ENCODE results near the gene MIDN. TPM values are rescaled to one million over a fixed set of nuclear protein-coding genes. Genes with fewer than 3 reads are reported as not detected.
"Not testable (repeated sequence)": the region's sequence is repeated elsewhere in the genome, so short reads cannot be mapped to it uniquely, and the experiment has no call there.

The MIDN gene
- polyA plus RNA-seq, 4 donors: 39.9 to 83.0 (median 65.7) TPM

DNA sequence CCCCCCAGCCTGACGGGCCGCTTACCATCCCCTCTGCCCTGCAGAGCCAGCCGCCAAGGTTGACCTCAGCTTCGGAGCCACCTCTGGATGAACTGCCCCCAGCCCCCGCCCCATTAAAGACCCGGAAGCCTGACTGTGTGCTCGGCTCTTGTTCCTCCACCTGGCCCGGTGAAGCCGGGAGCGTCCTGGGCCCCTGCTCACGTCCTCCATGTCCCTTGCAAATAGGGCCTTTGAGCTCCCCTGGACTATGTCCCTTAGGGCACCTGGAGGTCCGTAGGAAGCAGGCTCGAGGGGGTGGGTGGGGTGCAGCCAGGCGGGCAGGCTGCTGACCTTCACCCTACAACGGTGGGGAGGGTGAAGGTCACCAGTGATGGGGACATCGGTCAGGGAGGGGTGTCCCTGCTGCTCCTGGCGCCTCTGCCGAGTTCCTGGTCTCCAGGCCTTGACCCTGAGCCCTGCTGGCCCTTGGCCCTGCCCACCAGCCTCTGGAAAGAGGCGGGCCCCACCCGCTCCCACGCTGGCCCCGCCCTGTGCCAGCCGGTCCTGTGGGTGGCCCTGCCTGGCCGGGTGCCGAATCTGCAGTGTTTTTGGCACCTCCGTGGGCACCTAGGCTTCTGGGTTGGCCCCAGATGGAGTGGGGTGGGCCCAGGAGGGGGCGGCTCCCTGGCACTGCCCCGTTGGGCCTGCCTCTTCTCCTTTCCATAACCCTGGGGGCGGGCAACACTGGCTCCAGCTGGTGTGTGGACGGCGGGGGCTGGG lies 3.5 kb upstream of the MIDN start:
- DNase-seq (ENCODE audit: low read depth in 4 of 4, low spot score in 2 of 4): no peak

DNA sequence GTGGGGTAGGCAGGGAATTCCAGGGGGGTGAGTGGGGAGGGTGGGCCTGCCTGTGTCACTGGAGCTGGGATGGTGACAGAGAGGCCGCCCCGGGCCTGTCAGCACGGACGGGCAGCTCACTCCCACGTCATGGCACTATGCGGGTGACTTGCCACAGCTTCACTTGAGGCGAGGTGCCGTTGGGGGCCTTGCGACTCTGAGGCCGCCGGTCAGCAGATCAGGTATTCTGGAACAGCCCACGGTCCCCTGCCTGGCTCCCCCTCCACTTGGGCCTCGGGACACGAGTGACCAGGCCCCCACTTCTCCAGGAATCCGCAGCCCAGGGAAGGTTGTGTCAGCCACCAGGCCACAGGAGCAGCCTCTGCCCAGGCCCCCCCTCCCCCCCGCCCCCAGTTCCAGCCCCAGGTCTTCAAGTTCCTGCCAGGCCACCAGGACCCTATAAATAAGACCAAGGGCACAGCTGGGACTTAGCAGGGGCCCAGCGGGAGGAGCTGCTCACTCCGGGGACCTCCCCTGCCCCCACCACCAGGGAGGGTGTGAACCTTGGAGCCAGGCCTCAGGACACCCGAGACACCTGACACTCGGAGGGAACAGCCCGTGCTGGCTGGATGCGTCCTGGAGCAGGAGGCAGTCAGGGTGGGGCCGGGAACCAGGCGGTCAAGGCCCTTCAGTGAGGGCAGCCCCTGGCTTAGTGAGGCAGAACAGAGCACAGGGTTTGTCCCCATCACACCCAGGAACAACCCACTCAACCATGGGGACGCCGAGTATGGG lies 2.7 kb upstream of the MIDN start:
- DNase-seq (ENCODE audit: low read depth in 4 of 4, low spot score in 2 of 4): no peak

DNA sequence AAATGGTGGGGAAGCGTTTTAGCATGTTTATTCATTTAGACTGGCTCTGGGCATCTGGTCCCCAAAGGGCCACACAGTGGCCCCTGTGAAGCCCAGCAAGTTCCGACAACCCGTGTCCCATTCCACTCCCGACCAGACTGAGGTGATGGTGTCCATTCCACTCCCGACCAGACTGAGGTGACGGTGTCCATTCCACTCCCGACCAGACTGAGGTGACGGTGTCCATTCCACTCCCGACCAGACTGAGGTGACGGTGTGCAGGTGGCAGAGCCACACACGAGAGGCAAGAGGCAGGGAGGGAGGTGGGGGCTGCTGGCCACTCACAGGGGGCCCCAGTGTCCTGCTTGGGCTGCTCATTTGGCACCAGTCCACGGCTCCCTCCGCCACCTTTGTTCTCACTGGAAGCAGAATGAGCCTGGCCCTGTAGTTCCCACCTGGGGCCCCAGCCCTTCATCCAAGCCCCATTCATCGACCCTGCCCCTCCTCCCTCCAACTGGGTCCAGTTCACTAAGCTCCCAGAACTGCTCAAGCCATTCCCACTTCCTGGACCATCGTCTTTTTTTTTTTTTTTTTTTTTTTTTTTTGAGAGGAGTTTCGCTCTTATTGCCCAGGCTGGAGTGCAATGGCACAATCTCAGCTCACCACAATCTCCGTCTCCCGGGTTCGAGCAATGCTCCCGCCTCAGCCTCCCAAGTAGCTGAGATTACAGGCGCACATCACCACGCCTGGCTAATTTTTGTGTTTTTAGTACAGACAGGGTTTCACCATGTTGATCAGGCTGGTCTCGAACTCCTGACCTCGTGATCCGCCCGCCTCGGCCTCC lies 1.9 kb upstream of the MIDN start:
- DNase-seq (ENCODE audit: low read depth in 4 of 4, low spot score in 2 of 4): not testable (repeated sequence)

DNA sequence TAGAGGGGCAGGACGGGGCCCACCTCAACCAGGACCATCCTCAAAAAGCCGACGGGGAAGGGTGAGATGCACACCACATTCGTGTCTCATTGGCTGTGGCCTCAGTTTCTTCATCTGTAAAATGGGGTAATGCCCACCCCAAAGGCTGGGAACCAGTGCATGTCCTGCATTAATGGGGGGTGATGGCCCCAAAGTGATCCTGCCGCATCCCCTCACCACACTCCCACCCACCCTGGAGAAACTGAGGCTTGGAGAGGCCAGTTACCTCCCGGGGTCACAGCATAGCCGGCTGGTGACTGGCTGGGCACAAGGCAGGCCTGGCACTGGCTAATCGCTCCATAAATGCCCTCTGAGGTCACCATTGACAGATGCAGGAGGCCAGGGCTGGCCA lies 640 bp upstream of the MIDN start:
- no peak for DNase-seq (ENCODE audit: low read depth in 4 of 4, low spot score in 2 of 4)

DNA sequence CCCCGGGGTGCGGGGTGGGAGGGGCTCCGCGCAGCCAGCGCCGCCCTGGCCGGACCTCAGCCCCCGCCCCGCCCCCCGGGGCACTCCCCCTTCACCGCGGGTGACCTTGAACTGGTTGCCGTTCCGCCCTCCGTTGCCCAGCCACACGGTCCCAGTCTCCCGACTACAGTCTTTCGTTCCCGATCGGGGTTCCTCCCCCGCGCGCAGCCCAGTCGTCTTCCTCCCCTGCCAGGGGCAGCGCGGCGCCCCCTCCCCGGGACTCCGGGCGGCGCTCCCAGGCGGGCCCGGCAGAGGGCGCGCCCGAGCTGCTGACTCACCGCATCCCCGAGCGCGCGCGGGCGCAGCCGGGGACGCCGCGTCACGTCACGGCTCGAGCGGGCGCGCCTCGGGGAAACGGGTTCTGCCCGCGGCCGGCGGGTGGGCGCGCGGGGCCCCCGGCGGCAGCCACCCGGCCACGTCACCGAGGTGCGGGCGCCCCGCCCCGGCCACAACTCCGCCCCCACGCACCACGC lies 459 bp downstream of the MIDN start:
- DNase-seq (ENCODE audit: low read depth in 4 of 4, low spot score in 2 of 4): no peak

DNA sequence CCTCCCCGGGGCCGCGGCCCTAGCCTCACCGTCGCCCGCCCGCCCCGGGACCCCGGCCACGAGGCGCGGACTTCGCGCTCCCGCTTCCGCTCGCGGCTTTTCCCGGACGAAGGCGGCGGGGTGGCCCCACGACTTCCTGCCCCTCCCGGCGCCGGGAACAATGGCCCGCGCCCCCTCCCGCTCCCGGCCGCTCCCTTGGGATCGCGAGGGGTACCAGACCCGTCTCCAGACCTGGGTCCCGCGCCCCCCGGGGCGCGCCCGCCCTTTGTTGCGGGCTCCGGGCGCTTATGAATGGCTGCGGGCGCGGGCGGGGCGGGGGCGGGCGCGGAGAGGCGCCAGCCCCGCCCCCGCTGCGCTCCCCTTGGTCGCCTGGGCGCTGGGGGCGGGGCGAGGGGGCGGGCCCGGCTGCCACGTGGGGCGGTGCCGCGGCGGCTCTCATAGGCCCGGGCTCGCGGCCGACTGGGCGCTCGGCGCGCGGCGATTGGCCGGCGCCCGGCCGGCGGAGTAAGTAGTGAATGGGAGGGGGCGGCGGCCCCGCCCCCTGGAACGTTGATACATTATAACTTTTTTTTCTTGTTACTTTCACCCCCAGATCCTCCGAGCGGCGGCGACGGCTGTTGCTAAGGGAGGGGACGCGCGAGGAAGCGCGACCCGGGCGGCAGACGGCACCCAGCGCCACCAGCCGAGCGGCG lies 1.1 kb downstream of the MIDN start:
- peak in 3 of 4 donors; percentile 91 to 94 (median 94) for DNase-seq (ENCODE audit: low read depth in 4 of 4, low spot score in 2 of 4)

DNA sequence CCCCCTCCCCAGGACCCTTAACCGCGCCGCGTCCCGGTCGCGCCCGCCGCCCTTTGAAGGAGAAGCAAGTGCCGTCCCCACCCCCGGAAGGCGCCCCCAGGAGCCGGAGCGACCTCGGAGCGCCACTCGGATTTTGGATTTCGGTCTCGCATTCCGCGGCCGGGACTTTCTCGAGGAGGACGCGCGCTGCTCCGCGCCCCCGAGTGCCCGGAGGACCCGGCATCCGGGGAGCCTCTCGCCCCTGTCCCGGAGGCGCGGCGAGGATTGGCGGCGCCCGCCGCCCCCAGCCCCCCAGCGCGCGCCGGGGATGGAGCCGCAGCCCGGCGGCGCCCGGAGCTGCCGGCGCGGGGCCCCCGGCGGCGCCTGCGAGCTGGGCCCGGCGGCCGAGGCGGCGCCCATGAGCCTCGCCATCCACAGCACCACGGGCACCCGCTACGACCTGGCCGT lies 1.6 kb downstream of the MIDN start:
- no peak for DNase-seq (ENCODE audit: low read depth in 4 of 4, low spot score in 2 of 4)

DNA sequence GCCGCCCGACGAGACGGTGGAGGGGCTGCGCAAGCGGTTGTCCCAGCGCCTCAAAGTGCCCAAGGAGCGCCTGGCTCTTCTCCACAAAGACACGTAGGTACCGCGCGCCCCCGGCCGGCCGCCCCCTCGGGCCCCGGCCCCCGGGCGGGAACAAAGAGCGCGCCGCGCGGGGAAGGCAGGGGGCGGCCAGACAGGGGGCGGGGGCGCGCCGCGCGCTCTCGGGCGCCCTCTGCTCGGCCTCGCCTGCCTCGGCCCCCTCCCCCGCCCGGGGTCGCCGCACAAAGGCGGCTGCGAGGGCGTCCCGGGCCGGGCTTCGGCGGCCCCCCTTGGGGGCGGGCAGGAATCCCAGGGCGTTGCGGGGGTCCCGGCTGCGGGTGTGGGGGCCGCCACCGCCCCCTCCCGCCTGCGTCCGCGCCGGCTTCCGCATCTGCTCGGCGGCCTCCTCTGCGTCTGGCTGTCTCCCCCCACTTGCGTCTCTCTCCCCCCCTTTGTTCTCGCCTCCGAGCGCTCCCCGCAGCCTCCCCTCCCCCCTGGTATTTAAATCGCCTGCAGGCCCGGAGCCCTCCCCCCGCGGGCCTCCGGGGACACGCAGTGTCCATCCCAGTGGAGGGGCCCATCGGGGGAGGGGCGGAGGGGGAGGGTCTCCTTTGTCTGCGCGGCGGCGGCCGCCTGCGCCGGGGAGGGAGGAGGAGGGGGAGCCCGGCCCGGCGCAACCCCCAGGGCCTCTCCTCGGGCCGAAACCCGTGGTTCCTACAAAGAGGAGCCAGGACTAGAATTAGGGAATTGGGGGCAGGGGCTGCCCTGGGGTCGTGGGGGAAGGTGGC lies 2.3 kb downstream of the MIDN start:
- DNase-seq (ENCODE audit: low read depth in 4 of 4, low spot score in 2 of 4): no peak

DNA sequence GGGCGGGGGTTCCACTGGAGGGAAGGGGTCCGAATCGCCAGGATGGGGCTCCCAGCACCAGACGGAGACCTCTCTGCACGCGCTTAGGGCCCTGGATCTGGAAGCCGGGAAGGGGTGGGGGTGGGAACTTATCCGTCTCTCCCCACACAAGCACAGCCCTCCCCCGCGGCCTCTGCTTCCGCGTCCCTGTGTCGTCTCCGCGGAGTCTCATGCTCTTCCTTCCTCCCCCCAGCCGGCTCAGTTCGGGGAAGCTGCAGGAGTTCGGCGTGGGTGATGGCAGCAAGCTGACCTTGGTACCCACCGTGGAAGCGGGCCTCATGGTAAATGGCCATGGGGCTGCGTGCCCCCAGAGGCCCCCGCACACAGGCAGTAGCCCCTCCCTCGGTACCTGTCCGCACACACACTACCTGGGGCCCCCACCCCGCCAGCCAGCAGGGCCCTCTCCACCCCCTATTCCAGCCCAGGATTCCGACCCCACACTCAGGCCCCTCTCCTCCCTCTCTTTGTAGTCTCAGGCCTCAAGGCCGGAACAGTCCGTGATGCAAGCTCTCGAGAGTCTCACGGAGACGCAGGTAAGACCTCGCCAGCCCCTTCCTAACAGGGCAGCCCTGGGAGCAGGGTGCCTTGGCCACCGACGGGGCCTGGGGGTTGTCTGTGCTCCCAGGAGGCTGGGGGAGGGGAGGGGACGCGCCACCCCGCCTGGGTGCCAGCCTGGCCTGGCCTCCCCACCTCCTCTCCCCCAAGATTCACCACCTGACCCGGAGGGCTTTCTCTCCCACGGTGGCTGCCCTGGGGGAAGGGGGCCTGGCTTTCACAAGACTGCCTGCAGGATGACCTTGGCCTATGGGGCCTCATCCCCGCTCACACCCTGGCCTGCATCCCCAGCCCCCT lies 3.2 kb downstream of the MIDN start:
- DNase-seq (ENCODE audit: low read depth in 4 of 4, low spot score in 2 of 4): no peak

DNA sequence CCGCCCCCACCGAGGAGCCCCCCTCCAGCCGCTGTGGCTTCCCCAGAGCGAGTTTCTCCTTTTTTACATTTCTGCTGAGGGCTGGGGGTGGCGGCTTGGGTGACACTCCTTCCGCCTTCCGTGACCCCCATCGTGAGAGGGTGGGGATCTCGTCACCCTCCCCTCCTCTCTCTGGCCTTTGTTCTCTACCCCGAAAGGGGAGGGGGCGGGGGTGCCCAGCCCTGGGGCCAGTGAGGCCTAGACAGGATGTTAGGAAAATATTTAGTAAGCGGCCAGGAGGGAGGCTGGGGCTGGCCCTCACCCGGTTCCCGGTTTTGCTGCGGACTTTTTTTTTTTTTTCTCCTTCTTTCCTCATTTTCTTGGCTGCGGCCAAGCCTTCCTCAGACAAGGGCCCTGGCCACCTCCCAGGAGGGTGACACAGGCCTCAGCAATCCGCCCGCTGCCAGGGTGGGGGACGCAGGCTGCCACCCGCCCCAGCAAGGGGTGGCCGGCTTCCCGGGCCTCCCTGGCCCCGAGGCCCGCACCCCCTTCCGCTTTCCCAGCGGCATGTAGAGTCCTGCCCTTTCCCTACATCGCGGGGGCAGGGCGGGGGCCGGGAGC lies 3.9 kb downstream of the MIDN start:
- DNase-seq (ENCODE audit: low read depth in 4 of 4, low spot score in 2 of 4): no peak

DNA sequence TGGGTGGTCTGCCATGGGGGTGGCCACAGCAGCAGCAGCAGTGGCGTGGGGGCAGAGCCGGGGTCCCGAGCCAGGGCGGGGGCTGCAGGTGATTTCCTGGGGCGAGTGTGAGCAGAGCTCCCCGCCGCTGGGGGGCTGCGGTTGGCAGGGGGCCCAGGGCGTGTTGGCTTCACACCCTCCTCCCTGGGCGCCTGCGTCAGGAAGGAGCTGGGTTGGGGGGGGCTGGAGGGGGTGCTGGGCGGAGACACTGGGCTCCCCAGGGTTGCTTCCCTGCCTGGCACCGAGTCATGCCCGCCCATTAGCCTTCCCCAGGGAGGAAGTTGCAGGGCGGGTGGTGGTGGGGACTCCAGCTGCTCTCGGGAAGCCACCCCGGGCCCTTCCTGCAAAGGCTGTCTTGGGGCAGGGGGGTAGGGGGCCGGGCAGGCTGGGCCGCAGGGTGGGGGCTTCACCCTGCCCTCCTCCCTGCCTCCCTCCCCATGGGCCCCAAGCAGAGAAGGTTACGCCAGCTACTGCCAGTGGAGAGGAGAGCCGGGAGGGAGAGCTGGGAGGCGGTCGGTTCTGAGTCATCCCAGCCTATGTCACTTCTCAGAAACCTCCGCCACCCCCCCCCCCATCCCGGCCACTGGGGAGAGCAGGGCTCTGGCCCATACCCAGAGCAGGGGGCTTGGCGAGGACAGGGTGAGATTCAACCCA lies 4.6 kb downstream of the MIDN start:
- no peak for DNase-seq (ENCODE audit: low read depth in 4 of 4, low spot score in 2 of 4)

DNA sequence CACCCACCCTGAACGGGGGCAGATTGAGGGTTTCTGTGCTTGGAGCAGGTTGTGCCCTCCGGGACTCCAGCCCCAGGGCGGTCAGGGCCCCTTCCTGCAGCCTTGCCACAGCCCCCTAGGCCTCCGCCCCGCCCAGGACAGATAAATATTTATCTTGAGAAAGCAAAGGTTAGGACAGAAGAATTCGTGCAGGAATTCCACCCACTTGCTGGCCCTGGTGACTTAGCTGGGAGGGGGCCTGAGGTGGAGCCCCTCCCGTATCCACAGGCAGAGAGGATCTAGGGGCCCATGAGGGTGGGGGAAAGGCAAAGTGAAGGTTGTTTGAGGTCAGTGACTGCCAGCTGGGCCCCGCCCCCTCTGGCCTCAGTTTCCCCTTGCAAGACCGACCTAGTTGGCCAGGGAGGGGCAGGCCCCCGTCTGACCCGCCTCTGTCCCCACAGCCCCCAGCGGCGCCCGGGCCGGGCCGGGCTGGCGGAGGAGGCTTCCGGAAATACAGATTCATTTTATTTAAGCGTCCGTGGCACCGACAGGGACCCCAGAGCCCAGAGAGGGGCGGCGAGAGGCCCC lies 5.2 kb downstream of the MIDN start:
- no peak for DNase-seq (ENCODE audit: low read depth in 4 of 4, low spot score in 2 of 4)

DNA sequence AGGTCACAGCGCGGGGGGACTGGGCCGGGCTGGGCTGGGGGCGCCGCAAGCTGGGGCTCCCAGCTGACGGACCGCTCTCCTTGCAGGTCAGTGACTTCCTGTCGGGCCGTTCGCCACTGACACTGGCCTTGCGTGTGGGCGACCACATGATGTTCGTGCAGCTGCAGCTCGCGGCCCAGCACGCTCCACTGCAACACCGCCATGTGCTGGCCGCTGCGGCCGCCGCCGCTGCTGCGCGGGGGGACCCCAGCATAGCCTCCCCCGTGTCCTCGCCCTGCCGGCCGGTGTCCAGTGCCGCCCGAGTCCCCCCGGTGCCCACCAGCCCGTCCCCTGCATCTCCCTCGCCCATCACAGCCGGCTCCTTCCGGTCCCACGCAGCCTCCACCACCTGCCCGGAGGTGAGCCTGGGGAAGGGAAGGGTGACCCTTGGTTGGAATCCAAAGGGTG lies 5.7 kb downstream of the MIDN start:
- DNase-seq (ENCODE audit: low read depth in 4 of 4, low spot score in 2 of 4): no peak

DNA sequence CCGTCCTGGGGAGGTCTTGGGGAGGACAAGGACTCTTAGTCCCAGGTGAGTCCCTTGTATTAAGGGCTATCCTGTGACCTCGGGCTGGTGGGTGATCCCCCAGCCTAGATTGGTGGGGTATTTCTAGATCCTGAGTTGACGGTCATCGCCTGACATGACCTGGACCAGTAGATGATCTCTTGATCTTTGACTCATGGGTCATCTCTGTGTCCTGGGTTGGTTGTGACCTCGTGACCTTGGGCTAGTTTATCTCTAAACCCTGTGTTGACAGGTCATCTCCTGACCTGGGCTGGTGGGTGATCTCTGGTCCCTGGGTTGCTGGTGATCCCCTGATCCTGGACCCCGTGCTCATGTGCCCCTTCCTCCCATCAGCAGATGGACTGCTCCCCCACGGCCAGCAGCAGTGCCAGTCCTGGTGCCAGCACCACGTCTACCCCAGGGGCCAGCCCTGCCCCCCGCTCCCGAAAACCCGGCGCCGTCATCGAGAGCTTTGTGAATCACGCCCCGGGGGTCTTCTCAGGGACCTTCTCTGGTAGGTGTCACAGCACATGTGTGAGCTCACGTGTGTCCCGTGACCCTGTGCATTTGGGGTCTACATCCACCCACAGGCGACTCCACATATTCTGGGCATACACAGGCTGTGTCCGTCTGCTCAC lies 6.3 kb downstream of the MIDN start:
- DNase-seq (ENCODE audit: low read depth in 4 of 4, low spot score in 2 of 4): no peak

DNA sequence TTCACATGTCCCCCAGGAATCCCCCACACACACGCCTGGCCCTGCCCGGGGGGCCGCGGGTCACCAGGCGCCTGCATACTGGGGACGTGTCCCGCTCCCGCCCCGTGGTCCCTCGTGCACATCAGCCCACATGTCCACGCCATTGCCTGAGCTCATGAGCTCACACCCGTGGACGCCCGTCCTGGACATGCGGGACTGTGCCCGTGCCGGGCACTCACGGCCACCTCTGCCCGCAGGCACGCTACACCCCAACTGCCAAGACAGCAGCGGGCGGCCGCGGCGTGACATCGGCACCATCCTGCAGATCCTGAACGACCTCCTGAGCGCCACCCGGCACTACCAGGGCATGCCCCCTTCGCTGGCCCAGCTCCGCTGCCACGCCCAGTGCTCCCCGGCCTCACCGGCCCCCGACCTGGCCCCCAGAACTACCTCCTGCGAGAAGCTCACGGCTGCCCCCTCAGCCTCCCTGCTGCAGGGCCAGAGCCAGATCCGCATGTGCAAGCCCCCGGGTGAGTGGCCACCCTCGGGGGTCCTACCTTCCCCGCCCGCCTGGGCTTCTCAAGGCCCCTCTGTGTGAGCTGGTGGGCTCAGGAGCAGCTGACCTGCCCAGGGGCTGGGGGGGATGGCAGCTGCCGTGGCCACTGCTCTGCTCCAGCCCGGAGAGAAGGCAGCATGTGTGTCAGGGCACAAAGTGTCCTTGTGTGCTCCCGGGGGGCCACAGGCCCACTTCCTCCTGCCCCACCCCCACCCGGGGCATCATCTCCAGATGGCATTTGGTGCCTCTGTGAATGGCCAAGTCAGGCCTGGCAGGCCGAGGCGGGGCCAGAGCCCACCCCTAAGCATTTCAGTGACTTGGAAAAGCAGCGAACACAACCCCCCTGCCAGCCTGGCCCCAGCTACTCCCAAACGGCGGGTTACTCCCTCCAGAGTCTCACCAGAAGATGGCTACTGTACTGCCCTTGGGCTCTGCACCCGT lies 7.1 kb downstream of the MIDN start:
- DNase-seq (ENCODE audit: low read depth in 4 of 4, low spot score in 2 of 4): no peak
